ENCODE measurements around the gene CACNG5. TPM values are rescaled to one million over a fixed set of nuclear protein-coding genes. Genes with fewer than 3 reads are reported as not detected.

Gene CACNG5
- total and polyA plus RNA-seq, 8 donors = not detected

- intact Hi-C loops (cut with DNase I) = no loop called here
These were observed 20.3 kb upstream of the CACNG5 start for GRCh38 chr17:66814570-66814969.

GRCh38 chr17:66817750-66818149, 17.2 kb upstream of the CACNG5 start:
- TF ChIP-seq CTCF (IDR thresholded peaks at IDR 0.05) = no peak
- H3K9me3 ChIP-seq = peaks cover 0 to 4% of the 10 kb centered on the region in 2 donors
- no peak overlapping the region for H3K4me3 ChIP-seq
- intact Hi-C loops (cut with DNase I) = no loop called here
- no peaks in the 10 kb centered on the region for H3K36me3 ChIP-seq
- no peaks in the 10 kb centered on the region for H3K4me1 ChIP-seq
- ATAC-seq (no peak), DNase-seq (no peak)
- no peak overlapping the region for H3K27ac ChIP-seq
- no peaks in the 10 kb centered on the region for H3K27me3 ChIP-seq

More at GRCh38 chr17:66814570-66814969, 20.3 kb upstream of the CACNG5 start:
- Histone ChIP-seq H3K4me3 (no peak overlapping the region), H3K27me3 (peaks cover 0 to 7% of the 10 kb centered on the region in 2 donors), H3K27ac (no peak overlapping the region), H3K4me1 (no peaks in the 10 kb centered on the region), H3K9me3 (peaks cover 0 to 4% of the 10 kb centered on the region in 2 donors), H3K36me3 (no peaks in the 10 kb centered on the region)
- ATAC-seq (no peak), DNase-seq (no peak)
- TF ChIP-seq CTCF (IDR thresholded peaks at IDR 0.05) = no peak

GRCh38 chr17:66819466-66819865, 15.5 kb upstream of the CACNG5 start:
- intact Hi-C loops (cut with DNase I) = no loop called here
- H3K27me3 ChIP-seq = peaks cover 0 to 3% of the 10 kb centered on the region in 2 donors
- TF ChIP-seq CTCF (IDR thresholded peaks at IDR 0.05) = no peak

GRCh38 chr17:66822009-66822408, 12.9 kb upstream of the CACNG5 start:
- TF ChIP-seq CTCF (IDR thresholded peaks at IDR 0.05) = no peak
- Histone ChIP-seq H3K4me3 (no peak overlapping the region), H3K9me3 (peaks cover 0 to 4% of the 10 kb centered on the region in 2 donors), H3K36me3 (no peaks in the 10 kb centered on the region), H3K27ac (no peak overlapping the region), H3K4me1 (no peaks in the 10 kb centered on the region), H3K27me3 (peaks cover 0 to 11% of the 10 kb centered on the region in 2 donors)
- DNase-seq (no peak), ATAC-seq (no peak)
- intact Hi-C loops (cut with DNase I) = no loop called here

More at GRCh38 chr17:66819466-66819865, 15.5 kb upstream of the CACNG5 start:
- Histone ChIP-seq H3K4me3 (no peak overlapping the region), H3K9me3 (peaks cover 0 to 4% of the 10 kb centered on the region in 2 donors), H3K36me3 (no peaks in the 10 kb centered on the region), H3K27ac (no peak overlapping the region), H3K4me1 (no peaks in the 10 kb centered on the region)
- DNase-seq (no peak), ATAC-seq (no peak)

- no peaks in the 10 kb centered on the region for H3K9me3 ChIP-seq
- H3K27ac ChIP-seq = no peak overlapping the region
- H3K27me3 ChIP-seq = peaks cover 7 to 46% of the 10 kb centered on the region in 2 donors
- intact Hi-C loops (cut with DNase I) = no loop called here
- DNase-seq (no peak), ATAC-seq (no peak)
- no peak for TF ChIP-seq CTCF (IDR thresholded peaks at IDR 0.05)
- H3K4me3 ChIP-seq = no peak overlapping the region
- no peaks in the 10 kb centered on the region for H3K36me3 ChIP-seq
- H3K4me1 ChIP-seq = no peaks in the 10 kb centered on the region
These were observed 8.1 kb upstream of the CACNG5 start for GRCh38 chr17:66826856-66827255.
